OCI-LY7 (cell line): ENCODE results near the gene APIP. TPM values are rescaled to one million over a fixed set of nuclear protein-coding genes. Genes with fewer than 3 reads are reported as not detected.

ENCODE experiments used
- BruUV-seq: library from RNA; stranded (reverse); fragments of 400-500 nt; replicated peaks from 2 replicates; lab custom pipeline; 2021; lab: Mats Ljungman, UMichigan
- CTCF ChIA-PET: fragments of 300-600 bp; sonication (Branson Sonifier 250); formaldehyde crosslinking; loops from one replicate; lab custom pipeline; 2022; ENCODE audit warnings: antibody characterized with exemption; ENCODE audit not compliant: unreplicated experiment; lab: Charles Lee
- POLR2A ChIA-PET: fragments of 300-600 bp; sonication (Branson Sonifier 250); formaldehyde crosslinking; loops from one replicate; lab custom pipeline; 2022; ENCODE audit warnings: antibody characterized with exemption; lab: Charles Lee
- DNase-seq: peaks from one replicate; pipeline ENCODE4 v3.0.0-alpha.2; 2015; ENCODE audit warnings: low spot score
- H2AFZ ChIP-seq: fragments of 200-600 bp; sonication (generic), shearing (Covaris generic); 2 replicates; pipeline ENCODE4 v1.6.1; 2014; ENCODE audit warnings: mild to moderate bottlenecking, antibody characterized with exemption, low read length, moderate library complexity
- H3K27ac ChIP-seq: fragments of 200-600 bp; sonication (generic); 2 replicates; pipeline ENCODE4 v1.5.1; 2014; ENCODE audit warnings: mixed run types, low read depth, mild to moderate bottlenecking, moderate library complexity, low read length, inconsistent platforms; ENCODE audit not compliant: poor library complexity, severe bottlenecking
- H3K36me3 ChIP-seq: fragments of 200-600 bp; sonication (generic); 2 replicates; pipeline ENCODE4 v1.6.1; 2014; ENCODE audit warnings: mild to moderate bottlenecking, antibody characterized with exemption, low read length, moderate library complexity, mixed read lengths; ENCODE audit not compliant: insufficient read depth
- H3K4me1 ChIP-seq: fragments of 200-600 bp; sonication (generic); 2 replicates; pipeline ENCODE4 v1.5.1; 2014; ENCODE audit warnings: mild to moderate bottlenecking, low read length; ENCODE audit not compliant: insufficient read depth, poor library complexity, severe bottlenecking
- H3K4me2 ChIP-seq: fragments of 200-600 bp; sonication (generic); 2 replicates; pipeline ENCODE4 v1.6.1; 2014; ENCODE audit warnings: mild to moderate bottlenecking, low read length
- H3K4me3 ChIP-seq: fragments of 200-600 bp; sonication (generic); 2 replicates; pipeline ENCODE4 v1.5.1; 2014; ENCODE audit warnings: mild to moderate bottlenecking, low read depth, low read length; ENCODE audit not compliant: poor library complexity, severe bottlenecking
- H3K79me2 ChIP-seq: fragments of 200-600 bp; sonication (generic); 2 replicates; pipeline ENCODE4 v1.6.1; 2016; ENCODE audit warnings: low read depth, mild to moderate bottlenecking, low read length, moderate library complexity, mixed read lengths; ENCODE audit not compliant: insufficient read depth
- H3K9me2 ChIP-seq: fragments of 200-600 bp; sonication (generic); 2 replicates; pipeline ENCODE4 v1.6.1; 2016; ENCODE audit warnings: mild to moderate bottlenecking, low read length, mixed read lengths; ENCODE audit not compliant: insufficient read depth
- H3K9me3 ChIP-seq: fragments of 200-600 bp; sonication (generic); 2 replicates; pipeline ENCODE4 v1.6.1; 2014; ENCODE audit warnings: mild to moderate bottlenecking, mixed run types, low read length, mixed read lengths
- H4K20me1 ChIP-seq: fragments of 200-600 bp; sonication (generic); 2 replicates; pipeline ENCODE4 v1.6.1; 2014; ENCODE audit warnings: mild to moderate bottlenecking, antibody characterized with exemption, low read length, moderate library complexity, mixed read lengths; ENCODE audit not compliant: insufficient read depth
- CTCF ChIP-seq: fragments of 200-600 bp; sonication (generic); conservative IDR thresholded peaks from 2 replicates; pipeline ENCODE4 v1.5.1; 2014; ENCODE audit warnings: mild to moderate bottlenecking, antibody characterized with exemption, low read length, moderate library complexity, mixed read lengths
- EZH2phosphoT487 ChIP-seq: fragments of 200-600 bp; sonication (generic); IDR thresholded peaks from 2 replicates; pipeline ENCODE4 v1.6.1; 2018; ENCODE audit warnings: low read depth, borderline replicate concordance, mild to moderate bottlenecking, mixed run types, antibody characterized with exemption, low read length, moderate library complexity, mixed read lengths
- intact Hi-C: fragments of 100-400 bp; cut with micrococcal nuclease; formaldehyde crosslinking; loops from one replicate; pipeline ENCODE4 v1.10.0; 2022; ENCODE audit not compliant: unreplicated experiment
- total RNA-seq, 2 experiments: library from RNA; depleted of rRNA in 1 of 2; stranded (reverse); fragments of >200 nt in 1 of 2; shearing (Covaris generic) in 1 of 2; gene quantifications; 2 replicates each; pipeline ENCODE4 v1.2.3, GENCODE V29; 2014 to 2022

Gene APIP
- total RNA-seq, 2 experiments from 2014 or later: 40.7 to 66.2 TPM

- H3K36me3 ChIP-seq: peaks cover 45% of the 10 kb centered on the region
- no peaks in the 10 kb centered on the region for H4K20me1 ChIP-seq
- intact Hi-C loops: no loop called here
- peaks cover 7% of the 10 kb centered on the region; the same call in 1 of the 2 replicates for H3K79me2 ChIP-seq
- H3K9me3 ChIP-seq: peaks cover 8% of the 10 kb centered on the region; the same call in 1 of the 2 replicates
- no peak overlapping the region for H3K4me2 ChIP-seq
- no TSS peak for BruUV-seq
- DNase-seq: no peak
- no peak overlapping the region for H2AFZ ChIP-seq
- ChIA-PET POLR2A (interaction anchor here (0.7 to 1.0 kb wide), 2 partner anchors 12 to 92 kb away, joined by 3 read pairs; no protein-coding TSS in a partner anchor), CTCF (no interaction called here)
- no peaks in the 10 kb centered on the region for H3K9me2 ChIP-seq
- no peak overlapping the region for H3K4me3 ChIP-seq
- TF ChIP-seq CTCF (no peak), EZH2phosphoT487 (no peak)
- H3K4me1 ChIP-seq: peaks cover 21% of the 10 kb centered on the region
- H3K27ac ChIP-seq: no peak overlapping the region
Measured at GRCh38 chr11:34909415-34909814, 6.8 kb downstream of the APIP start.

GRCh38 chr11:34907934-34908593 lies 8.1 kb downstream of the APIP start:
- ChIA-PET CTCF (no interaction called here), POLR2A (no interaction called here)
- intact Hi-C loops: no loop called here
- Histone ChIP-seq H3K4me2 (no peak overlapping the region), H3K9me2 (no peaks in the 10 kb centered on the region), H3K79me2 (peaks cover 4% of the 10 kb centered on the region; the same call in 1 of the 2 replicates), H3K9me3 (no peaks in the 10 kb centered on the region), H3K36me3 (peaks cover 42% of the 10 kb centered on the region), H2AFZ (no peak overlapping the region), H3K4me1 (peaks cover 26% of the 10 kb centered on the region), H4K20me1 (no peaks in the 10 kb centered on the region), H3K27ac (no peak overlapping the region), H3K4me3 (no peak overlapping the region)
- BruUV-seq: no TSS peak
- TF ChIP-seq EZH2phosphoT487 (no peak), CTCF (no peak)
- DNase-seq: no peak

- no TSS peak for BruUV-seq
- peaks cover 4% of the 10 kb centered on the region; the same call in 1 of the 2 replicates for H3K79me2 ChIP-seq
- intact Hi-C loops: no loop called here
Measured at GRCh38 chr11:34905666-34906065, 10.5 kb downstream of the APIP start.

More at GRCh38 chr11:34905666-34906065, 10.5 kb downstream of the APIP start:
- CTCF ChIA-PET: no interaction called here
- no peak for TF ChIP-seq CTCF
- TF ChIP-seq EZH2phosphoT487: no peak
- Histone ChIP-seq H3K9me3 (peaks cover 7% of the 10 kb centered on the region; the same call in 1 of the 2 replicates), H2AFZ (no peak overlapping the region), H4K20me1 (no peaks in the 10 kb centered on the region), H3K36me3 (peaks cover 52% of the 10 kb centered on the region), H3K9me2 (no peaks in the 10 kb centered on the region), H3K4me2 (no peak overlapping the region), H3K27ac (no peak overlapping the region), H3K4me3 (no peak overlapping the region), H3K4me1 (peaks cover 15% of the 10 kb centered on the region)
- no peak for DNase-seq
- POLR2A ChIA-PET: no interaction called here
